Suppressor macrophage (primary cell): ENCODE results near the gene DNAH17.
A peak's percentile ranks its signal among the peaks of the same experiment; 100 is the strongest.
"Not testable (repeated sequence)": the region's sequence is repeated elsewhere in the genome, so short reads cannot be mapped to it uniquely, and the experiment has no call there.

Experiments used
- DNase-seq, 4 experiments: peaks; one replicate each; pipeline ENCODE4 v3.0.0-alpha.2; 2020 to 2022

Gene DNAH17

DNA sequence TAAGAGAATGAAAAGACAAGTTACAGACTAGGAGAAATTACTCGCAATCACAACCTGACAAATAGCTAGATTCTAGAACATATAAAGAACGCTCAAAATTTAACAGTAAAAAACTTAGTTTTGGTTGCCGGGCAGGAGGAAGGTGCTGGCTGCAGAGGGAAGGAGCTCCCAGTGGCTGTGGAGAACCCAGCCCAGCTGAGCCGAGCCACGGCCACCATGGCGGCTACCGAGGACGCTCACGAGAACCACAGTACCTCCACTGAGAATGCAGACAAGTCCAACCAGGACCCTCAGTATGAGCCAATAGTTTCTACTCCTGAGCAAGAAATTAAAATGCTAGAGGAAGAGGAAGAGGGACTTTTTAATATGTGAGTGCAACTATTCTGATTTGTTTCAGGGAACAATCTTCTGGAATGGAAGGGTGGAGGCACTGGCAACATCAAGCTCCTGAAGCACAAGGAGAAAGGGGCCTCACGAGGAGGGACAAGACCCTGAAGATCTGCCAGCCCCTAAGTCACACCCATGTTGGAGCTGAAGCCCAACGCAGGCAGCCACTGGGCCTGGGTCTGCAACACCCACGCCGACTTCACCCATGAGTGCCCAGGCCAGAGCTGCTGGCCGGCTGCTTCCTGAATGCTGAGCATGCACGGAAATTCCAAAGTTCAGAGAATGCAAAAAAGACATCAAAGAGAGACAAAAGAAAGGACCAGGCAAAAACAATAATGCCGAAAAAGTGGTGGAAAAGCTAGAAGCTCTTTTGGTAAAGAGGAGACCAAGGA is 55.0 kb downstream of the DNAH17 start:
- no peak for DNase-seq

- DNase-seq = no peak
Measured at GRCh38 chr17:78517421-78517820, 59.8 kb downstream of the DNAH17 start.

DNA sequence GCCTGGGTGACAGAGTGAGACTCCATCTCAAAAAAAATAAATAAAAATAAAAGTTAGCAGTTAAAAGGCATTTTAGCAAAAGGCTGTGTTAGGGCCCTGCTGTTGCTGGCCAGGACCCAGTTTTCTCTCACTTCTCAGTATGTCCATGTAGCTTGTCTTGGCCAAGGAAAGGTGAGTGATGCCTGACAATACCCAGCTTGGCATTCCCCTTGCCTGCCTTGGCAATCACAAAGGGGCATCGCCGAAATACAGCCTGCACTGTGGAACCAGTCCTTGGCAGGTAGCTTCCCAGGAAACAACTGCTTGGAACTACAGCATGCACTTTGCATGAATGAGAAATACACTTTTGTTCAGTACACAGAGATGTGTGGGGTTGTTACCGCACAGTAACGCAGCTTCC is 61.7 kb downstream of the DNAH17 start:
- DNase-seq = no peak

DNA sequence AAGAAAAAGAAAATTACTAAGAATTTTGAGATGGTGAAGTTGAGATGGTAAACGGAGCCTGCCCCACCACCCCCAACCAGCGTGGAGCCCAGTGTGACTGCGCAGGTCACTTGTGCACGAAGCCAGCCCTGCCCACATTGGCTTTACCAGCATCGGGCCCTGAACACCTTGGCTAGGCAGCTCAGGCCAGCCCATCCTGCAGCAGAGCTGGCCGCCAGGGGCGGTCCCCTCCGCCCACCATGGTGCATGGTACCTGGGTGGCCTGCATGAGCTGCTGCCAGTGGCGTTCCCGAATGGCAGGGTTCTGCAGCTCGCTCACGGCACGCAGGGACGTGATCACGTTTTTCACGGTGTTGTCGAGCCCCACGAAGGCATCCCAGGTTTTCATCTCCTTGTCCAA is 62.7 kb downstream of the DNAH17 start:
- DNase-seq = no peak

DNA sequence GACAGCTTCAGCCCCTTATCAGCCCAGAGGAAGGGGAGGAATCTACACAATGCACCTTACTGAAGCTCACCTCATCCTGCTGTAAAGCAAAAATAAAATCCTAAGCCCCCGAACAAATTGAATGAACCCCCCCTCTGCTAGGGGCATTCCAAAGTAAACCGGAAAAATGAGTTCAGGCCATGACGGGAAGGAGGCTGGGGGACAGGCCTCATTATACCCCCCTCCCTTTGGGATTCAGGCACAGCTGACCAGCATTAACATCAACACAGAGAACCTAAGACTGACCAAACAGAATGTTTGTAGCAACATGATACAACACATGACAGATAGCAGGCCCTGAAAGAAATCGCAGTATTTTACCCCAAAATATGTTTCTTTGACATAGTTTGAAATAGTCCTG is 64.2 kb downstream of the DNAH17 start:
- no peak for DNase-seq

DNA sequence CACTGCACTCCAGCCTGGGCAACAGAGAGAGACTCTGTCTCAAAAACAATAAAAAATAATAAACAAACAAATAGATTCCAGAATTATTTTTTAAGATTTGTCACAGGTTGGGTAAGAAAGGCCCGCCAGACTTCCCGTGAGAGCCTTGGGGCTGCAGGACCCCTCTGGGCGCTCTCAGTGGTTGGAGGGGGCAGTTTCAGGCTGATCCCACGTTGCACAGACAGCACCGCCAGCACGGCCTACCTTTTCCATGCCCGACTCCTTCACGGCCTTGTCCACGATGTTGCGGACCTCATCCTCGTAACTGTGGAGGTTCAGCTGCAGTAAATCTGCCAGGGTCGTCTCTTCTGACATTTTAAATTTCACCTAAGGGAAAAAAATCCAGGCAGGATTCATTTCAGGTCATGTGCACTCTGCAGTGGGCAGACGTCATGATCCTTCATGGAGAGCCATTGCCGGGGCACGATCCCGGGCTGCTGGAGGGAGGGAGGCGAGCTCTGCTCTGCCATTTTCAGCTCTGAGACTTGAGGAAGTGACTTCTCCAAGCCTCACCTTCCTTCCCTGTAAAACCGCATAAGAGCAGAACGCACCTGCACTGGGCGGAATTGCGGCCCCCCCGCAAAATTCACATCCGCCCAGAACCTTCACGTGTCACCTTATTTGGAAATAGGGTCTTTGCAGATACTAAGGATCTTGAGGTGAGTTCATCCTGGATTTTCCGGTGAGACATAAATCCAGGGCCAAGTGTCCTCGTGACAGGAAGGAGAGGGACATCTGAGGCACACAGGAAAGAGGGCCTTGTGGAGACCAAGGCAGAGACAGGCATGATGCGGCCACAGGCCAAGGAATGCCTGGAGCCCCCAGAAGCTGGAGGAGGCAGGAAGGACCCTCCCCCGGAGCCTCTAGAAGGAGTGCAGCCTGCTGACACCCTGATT is 66.8 kb downstream of the DNAH17 start:
- no peak for DNase-seq

DNA sequence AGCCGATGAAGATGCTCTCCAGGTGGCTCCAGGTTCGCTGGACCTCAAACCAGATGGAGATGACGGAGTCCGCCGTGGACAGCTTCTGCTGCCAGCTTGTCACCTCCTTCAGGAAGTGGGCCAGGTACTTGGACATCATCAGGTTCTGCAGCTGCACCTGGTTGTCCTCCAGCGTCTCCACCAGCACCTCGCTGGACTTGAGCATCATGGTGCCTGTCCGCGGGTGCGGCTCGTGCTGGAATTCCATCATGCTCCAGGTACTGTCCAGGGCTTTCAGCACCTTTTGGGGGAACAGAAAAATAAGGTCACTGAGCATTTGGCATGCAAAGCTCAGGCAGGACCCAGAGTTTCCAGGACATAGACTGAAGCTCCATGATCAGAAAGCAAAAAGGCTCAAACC is 69.7 kb downstream of the DNAH17 start:
- no peak for DNase-seq

GRCh38 chr17:78506454-78507309 is 70.5 kb downstream of the DNAH17 start:
- no peak for DNase-seq

DNA sequence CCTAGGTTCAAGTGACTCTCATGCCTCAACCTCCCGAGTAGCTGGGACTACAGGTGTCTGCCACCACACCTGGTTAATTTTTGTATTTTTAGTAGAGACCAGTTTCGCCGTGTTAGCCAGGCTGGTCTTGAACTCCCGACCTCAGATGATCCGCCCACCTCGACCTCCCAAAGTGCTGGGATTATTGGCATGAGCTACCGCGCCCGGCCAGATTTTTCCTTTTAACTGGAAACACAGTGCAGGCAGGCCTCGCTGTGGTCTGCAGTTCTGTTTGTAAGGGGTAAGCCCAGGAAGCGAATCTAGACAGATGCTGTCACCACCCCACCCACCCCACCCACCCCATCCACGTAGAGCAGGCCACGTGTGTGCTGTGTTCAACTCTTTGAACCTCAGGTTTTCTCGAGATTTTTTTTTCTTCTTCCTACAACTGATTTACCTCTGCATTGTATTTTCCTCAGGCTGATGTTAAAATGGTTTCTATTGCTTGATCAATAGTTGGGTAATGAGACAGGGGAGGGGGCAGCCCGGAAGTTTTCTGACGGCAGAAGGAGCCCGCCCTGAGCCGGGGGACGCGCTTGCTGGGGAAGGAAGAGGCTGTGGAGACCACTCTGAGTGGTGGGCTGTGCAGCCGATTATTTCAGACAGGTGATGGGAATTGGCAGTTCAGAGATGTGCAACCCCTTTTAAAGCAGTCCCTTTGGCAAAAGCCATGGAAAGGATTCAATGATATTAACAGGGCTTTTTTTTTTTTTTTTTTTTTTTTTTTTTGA is 72.9 kb downstream of the DNAH17 start:
- no peak for DNase-seq

DNA sequence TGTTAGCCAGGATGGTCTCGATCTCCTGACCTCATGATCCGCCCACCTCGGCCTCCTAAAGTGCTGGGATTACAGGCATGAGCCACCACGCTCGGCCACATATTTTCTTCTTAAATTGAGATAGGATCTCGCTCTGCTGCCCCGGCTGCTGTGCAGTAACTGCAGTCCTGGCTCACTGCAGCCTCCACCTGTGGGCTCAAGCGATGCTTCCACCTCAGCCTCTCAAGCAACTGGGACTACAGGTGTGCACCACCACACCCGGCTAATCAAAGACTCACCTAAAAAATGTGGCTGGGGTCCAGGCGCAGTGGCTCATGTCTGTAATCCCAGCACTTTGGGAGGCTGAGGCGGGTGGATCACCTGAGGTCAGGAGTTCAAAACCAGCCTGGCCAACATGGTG is 73.8 kb downstream of the DNAH17 start:
- not testable (repeated sequence) for DNase-seq

- DNase-seq = no peak
Measured at GRCh38 chr17:78502611-78503148, 74.5 kb downstream of the DNAH17 start.

GRCh38 chr17:78501241-78502036 is 75.8 kb downstream of the DNAH17 start:
- DNase-seq = peak; percentile 49 to 64 (median 62)

DNA sequence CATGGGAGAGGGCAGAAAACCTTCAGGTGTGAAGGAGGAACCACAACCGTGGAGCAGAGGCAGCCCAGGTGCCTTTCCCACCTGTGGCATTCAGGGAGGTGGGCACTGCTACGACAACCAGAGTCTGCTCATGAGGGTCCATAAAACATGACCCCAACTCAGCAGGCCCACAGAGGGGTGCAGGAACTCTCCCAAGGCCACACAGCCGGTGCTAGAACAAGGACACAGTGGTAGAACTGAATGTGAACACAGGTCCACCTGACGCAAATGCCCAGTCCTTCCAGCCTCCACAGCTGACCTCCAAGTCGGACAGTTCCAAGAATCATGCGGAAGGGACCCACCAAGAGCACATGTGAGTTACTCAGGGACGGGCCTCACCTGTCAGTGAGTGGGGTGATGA is 76.4 kb downstream of the DNAH17 start:
- DNase-seq = no peak

- no peak for DNase-seq
Measured at GRCh38 chr17:78499715-78500540, 77.3 kb downstream of the DNAH17 start.

DNA sequence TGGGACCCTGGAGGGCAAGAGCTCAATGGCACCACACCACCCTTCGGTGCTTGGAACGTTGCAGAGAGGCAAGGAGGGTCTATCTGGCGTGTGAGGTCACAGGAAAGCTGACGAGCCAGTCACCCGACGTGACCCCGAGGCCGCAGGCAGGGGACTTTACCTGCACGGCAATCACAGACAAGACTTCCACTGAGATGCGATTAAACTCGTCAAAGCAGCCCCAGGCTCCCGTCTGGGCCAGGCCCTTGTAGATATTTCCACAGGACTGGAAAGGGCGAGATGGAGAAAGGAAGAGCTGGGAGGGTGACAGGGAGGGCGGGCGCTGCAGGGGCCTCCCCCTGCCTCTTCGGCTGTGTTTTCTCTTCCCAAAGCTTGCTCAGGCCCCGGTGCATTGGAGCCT is 78.3 kb downstream of the DNAH17 start:
- DNase-seq = no peak

DNA sequence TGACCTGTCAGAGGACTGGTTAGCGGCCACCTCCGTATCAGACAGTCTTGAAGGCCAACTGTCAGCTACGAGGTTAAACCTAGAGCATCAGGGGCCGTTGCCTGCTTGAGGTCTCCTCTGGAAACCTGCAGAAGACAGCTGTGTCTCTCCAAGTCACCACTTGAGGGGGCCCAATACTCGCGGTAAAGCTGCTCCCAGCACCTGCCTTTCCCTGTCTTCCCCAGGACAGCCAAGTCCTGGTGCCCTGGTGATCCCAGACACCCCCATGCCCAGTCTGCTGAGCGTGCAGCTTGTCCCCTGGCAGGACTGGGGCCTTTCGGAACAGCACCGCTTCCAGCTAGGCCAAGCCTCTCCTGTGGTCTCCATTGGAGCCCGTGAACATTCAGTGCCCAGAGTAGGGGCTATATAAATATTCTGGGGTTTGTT is 80.1 kb downstream of the DNAH17 start:
- peak; percentile 77 to 88 (median 85) for DNase-seq

DNA sequence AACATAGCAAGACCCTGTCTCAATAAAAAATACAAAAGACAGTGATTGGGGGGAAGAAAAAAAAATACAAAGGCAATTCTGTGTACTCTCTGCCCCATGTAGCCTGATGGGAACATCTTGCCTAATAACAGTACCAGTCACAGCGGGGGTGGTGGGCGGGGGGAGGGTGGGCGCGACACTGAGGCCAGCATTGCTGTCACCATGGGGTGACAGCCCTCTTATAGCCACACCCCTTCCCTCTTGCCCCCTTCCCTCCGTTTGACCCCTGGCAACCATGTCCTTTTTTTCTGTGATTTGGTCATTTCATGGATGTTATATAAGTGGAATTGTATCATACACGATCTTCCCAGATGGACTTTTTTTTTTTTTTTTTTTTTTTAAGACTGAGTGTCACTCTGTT is 80.9 kb downstream of the DNAH17 start:
- peak; percentile 21 to 69 (median 48) for DNase-seq

DNA sequence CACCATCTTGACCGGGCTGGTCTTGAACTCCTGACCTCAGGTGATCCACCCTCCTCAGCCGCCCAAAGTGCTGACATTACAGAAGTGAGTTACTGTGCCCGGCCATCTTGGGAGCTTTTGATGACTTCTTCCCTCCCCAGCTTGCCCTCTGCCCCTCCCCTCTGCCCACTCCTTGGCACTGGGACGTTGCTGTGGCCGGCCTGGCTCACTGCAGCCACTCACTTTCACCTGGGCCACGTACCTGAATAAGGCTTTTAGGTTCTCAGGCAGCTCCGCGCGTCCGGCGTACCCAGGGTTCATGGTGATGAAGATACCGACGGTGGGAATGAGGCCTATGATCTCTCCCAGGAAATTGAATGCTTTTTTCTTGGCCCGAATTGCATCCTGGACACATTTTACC is 81.6 kb downstream of the DNAH17 start:
- DNase-seq = no peak

- DNase-seq = no peak
Measured at GRCh38 chr17:78494696-78495330, 82.4 kb downstream of the DNAH17 start.
